ENCODE data around the gene IRF5.

DNA sequence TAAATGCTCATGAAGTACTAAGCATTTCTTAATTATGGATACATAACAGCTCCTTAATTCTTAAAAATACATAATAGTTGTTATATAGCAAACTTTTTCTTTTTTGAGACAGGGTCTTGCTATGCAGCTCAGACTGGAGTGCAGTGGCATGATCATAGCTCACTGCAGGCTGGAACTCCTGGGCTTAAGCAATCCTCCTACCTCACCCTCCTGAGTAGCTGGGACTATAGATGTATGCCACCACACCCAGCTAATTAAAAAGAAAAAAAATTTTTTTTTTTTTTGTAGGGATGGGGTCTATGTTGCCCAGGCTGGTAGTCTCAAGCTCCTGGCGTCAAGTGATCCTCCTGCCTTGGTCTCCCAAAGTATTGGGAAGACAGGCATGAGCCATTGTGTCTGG lies 30.9 kb downstream of the IRF5 start:
- TF ChIP-seq, protein P1, sequence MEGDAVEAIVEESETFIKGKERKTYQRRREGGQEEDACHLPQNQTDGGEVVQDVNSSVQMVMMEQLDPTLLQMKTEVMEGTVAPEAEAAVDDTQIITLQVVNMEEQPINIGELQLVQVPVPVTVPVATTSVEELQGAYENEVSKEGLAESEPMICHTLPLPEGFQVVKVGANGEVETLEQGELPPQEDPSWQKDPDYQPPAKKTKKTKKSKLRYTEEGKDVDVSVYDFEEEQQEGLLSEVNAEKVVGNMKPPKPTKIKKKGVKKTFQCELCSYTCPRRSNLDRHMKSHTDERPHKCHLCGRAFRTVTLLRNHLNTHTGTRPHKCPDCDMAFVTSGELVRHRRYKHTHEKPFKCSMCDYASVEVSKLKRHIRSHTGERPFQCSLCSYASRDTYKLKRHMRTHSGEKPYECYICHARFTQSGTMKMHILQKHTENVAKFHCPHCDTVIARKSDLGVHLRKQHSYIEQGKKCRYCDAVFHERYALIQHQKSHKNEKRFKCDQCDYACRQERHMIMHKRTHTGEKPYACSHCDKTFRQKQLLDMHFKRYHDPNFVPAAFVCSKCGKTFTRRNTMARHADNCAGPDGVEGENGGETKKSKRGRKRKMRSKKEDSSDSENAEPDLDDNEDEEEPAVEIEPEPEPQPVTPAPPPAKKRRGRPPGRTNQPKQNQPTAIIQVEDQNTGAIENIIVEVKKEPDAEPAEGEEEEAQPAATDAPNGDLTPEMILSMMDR (IDR thresholded peaks at IDR 0.05), result no peak
- no peak for TF ChIP-seq POLR2A (IDR thresholded peaks at IDR 0.05)
